ENCODE measurements around the gene ASPA.

Gene ASPA

GRCh38 chr17:3547628-3548027 lies 71.8 kb downstream of the ASPA start:
- Histone ChIP-seq H3K27me3 (ENCODE audit: control insufficient read depth in 1 of 2, insufficient read depth in 2 of 2, low read length in 2 of 2) (peaks cover 0 to under 1% of the 10 kb centered on the region in 2 donors), H3K27ac (ENCODE audit: low read length) (no peak overlapping the region), H3K9me3 (ENCODE audit: control insufficient read depth in 2 of 2, low read length in 2 of 2) (no peaks in the 10 kb centered on the region), H3K9ac (ENCODE audit: low read length in 2 of 2) (no peak overlapping the region), H3K4me1 (ENCODE audit: control insufficient read depth, insufficient read depth, low read length) (no peaks in the 10 kb centered on the region), H3K4me3 (ENCODE audit: low read length in 2 of 2) (no peak overlapping the region), H3K36me3 (ENCODE audit: control insufficient read depth in 2 of 2, insufficient read depth in 2 of 2, low read length in 2 of 2) (no peaks in the 10 kb centered on the region)

GRCh38 chr17:3549610-3550162 lies 73.9 kb downstream of the ASPA start:
- no peak overlapping the region for H3K27ac ChIP-seq (ENCODE audit: low read length)
- no peaks in the 10 kb centered on the region for H3K9me3 ChIP-seq (ENCODE audit: control insufficient read depth in 2 of 2, low read length in 2 of 2)
- no peak overlapping the region for H3K4me3 ChIP-seq (ENCODE audit: low read length in 2 of 2)
- no peaks in the 10 kb centered on the region for H3K4me1 ChIP-seq (ENCODE audit: control insufficient read depth, insufficient read depth, low read length)
- no peak overlapping the region for H3K9ac ChIP-seq (ENCODE audit: low read length in 2 of 2)
- no peaks in the 10 kb centered on the region for H3K36me3 ChIP-seq (ENCODE audit: control insufficient read depth in 2 of 2, insufficient read depth in 2 of 2, low read length in 2 of 2)
- H3K27me3 ChIP-seq (ENCODE audit: control insufficient read depth in 1 of 2, insufficient read depth in 2 of 2, low read length in 2 of 2), result peaks cover 5 to 8% of the 10 kb centered on the region in 2 donors

- Histone ChIP-seq H3K27ac (ENCODE audit: low read length) (no peak overlapping the region), H3K9ac (ENCODE audit: low read length in 2 of 2) (no peak overlapping the region), H3K4me1 (ENCODE audit: control insufficient read depth, insufficient read depth, low read length) (no peaks in the 10 kb centered on the region), H3K4me3 (ENCODE audit: low read length in 2 of 2) (no peak overlapping the region), H3K9me3 (ENCODE audit: control insufficient read depth in 2 of 2, low read length in 2 of 2) (no peaks in the 10 kb centered on the region), H3K36me3 (ENCODE audit: control insufficient read depth in 2 of 2, insufficient read depth in 2 of 2, low read length in 2 of 2) (no peaks in the 10 kb centered on the region), H3K27me3 (ENCODE audit: control insufficient read depth in 1 of 2, insufficient read depth in 2 of 2, low read length in 2 of 2) (peaks cover 7 to 8% of the 10 kb centered on the region in 2 donors)
These were observed 75.4 kb downstream of the ASPA start for GRCh38 chr17:3551189-3551588.

- Histone ChIP-seq H3K36me3 (ENCODE audit: control insufficient read depth in 2 of 2, insufficient read depth in 2 of 2, low read length in 2 of 2) (no peaks in the 10 kb centered on the region), H3K4me1 (ENCODE audit: control insufficient read depth, insufficient read depth, low read length) (no peaks in the 10 kb centered on the region), H3K27ac (ENCODE audit: low read length) (no peak overlapping the region), H3K27me3 (ENCODE audit: control insufficient read depth in 1 of 2, insufficient read depth in 2 of 2, low read length in 2 of 2) (peaks cover 8 to 13% of the 10 kb centered on the region in 2 donors), H3K4me3 (ENCODE audit: low read length in 2 of 2) (no peak overlapping the region), H3K9ac (ENCODE audit: low read length in 2 of 2) (no peak overlapping the region), H3K9me3 (ENCODE audit: control insufficient read depth in 2 of 2, low read length in 2 of 2) (no peaks in the 10 kb centered on the region)
These were observed 77.1 kb downstream of the ASPA start for GRCh38 chr17:3552916-3553315.

All from stomach smooth muscle (tissue), 2 donors.